OCI-LY7 (cell line): Measurements from ENCODE around the gene ANGPT4. TPM values are rescaled to one million over a fixed set of nuclear protein-coding genes. Genes with fewer than 3 reads are reported as not detected.

Experiments used
- BruUV-seq: library from RNA; stranded (reverse); fragments of 400-500 nt; replicated peaks from 2 replicates; lab custom pipeline; 2021; lab: Mats Ljungman, UMichigan
- CTCF ChIA-PET: fragments of 300-600 bp; sonication (Branson Sonifier 250); formaldehyde crosslinking; loops from one replicate; lab custom pipeline; 2022; ENCODE audit warnings: antibody characterized with exemption; ENCODE audit not compliant: unreplicated experiment; lab: Charles Lee
- POLR2A ChIA-PET: fragments of 300-600 bp; sonication (Branson Sonifier 250); formaldehyde crosslinking; loops from one replicate; lab custom pipeline; 2022; ENCODE audit warnings: antibody characterized with exemption; lab: Charles Lee
- DNase-seq: peaks from one replicate; pipeline ENCODE4 v3.0.0-alpha.2; 2015; ENCODE audit warnings: low spot score
- H2AFZ ChIP-seq: fragments of 200-600 bp; sonication (generic), shearing (Covaris generic); 2 replicates; pipeline ENCODE4 v1.6.1; 2014; ENCODE audit warnings: mild to moderate bottlenecking, antibody characterized with exemption, low read length, moderate library complexity
- H3K27ac ChIP-seq: fragments of 200-600 bp; sonication (generic); 2 replicates; pipeline ENCODE4 v1.5.1; 2014; ENCODE audit warnings: mixed run types, low read depth, mild to moderate bottlenecking, moderate library complexity, low read length, inconsistent platforms; ENCODE audit not compliant: poor library complexity, severe bottlenecking
- H3K36me3 ChIP-seq: fragments of 200-600 bp; sonication (generic); 2 replicates; pipeline ENCODE4 v1.6.1; 2014; ENCODE audit warnings: mild to moderate bottlenecking, antibody characterized with exemption, low read length, moderate library complexity, mixed read lengths; ENCODE audit not compliant: insufficient read depth
- H3K4me1 ChIP-seq: fragments of 200-600 bp; sonication (generic); 2 replicates; pipeline ENCODE4 v1.5.1; 2014; ENCODE audit warnings: mild to moderate bottlenecking, low read length; ENCODE audit not compliant: insufficient read depth, poor library complexity, severe bottlenecking
- H3K4me2 ChIP-seq: fragments of 200-600 bp; sonication (generic); 2 replicates; pipeline ENCODE4 v1.6.1; 2014; ENCODE audit warnings: mild to moderate bottlenecking, low read length
- H3K4me3 ChIP-seq: fragments of 200-600 bp; sonication (generic); 2 replicates; pipeline ENCODE4 v1.5.1; 2014; ENCODE audit warnings: mild to moderate bottlenecking, low read depth, low read length; ENCODE audit not compliant: poor library complexity, severe bottlenecking
- H3K79me2 ChIP-seq: fragments of 200-600 bp; sonication (generic); 2 replicates; pipeline ENCODE4 v1.6.1; 2016; ENCODE audit warnings: low read depth, mild to moderate bottlenecking, low read length, moderate library complexity, mixed read lengths; ENCODE audit not compliant: insufficient read depth
- H3K9me2 ChIP-seq: fragments of 200-600 bp; sonication (generic); 2 replicates; pipeline ENCODE4 v1.6.1; 2016; ENCODE audit warnings: mild to moderate bottlenecking, low read length, mixed read lengths; ENCODE audit not compliant: insufficient read depth
- H3K9me3 ChIP-seq: fragments of 200-600 bp; sonication (generic); 2 replicates; pipeline ENCODE4 v1.6.1; 2014; ENCODE audit warnings: mild to moderate bottlenecking, mixed run types, low read length, mixed read lengths
- H4K20me1 ChIP-seq: fragments of 200-600 bp; sonication (generic); 2 replicates; pipeline ENCODE4 v1.6.1; 2014; ENCODE audit warnings: mild to moderate bottlenecking, antibody characterized with exemption, low read length, moderate library complexity, mixed read lengths; ENCODE audit not compliant: insufficient read depth
- EZH2phosphoT487 ChIP-seq: fragments of 200-600 bp; sonication (generic); IDR thresholded peaks from 2 replicates; pipeline ENCODE4 v1.6.1; 2018; ENCODE audit warnings: low read depth, borderline replicate concordance, mild to moderate bottlenecking, mixed run types, antibody characterized with exemption, low read length, moderate library complexity, mixed read lengths
- intact Hi-C: fragments of 100-400 bp; cut with micrococcal nuclease; formaldehyde crosslinking; loops from one replicate; pipeline ENCODE4 v1.10.0; 2022; ENCODE audit not compliant: unreplicated experiment
- total RNA-seq, 2 experiments: library from RNA; depleted of rRNA in 1 of 2; stranded (reverse); fragments of >200 nt in 1 of 2; shearing (Covaris generic) in 1 of 2; gene quantifications; 2 replicates each; pipeline ENCODE4 v1.2.3, GENCODE V29; 2014 to 2022
- TF ChIP-seq, protein P1 (sequence below): fragments of 200-600 bp; sonication (generic); conservative IDR thresholded peaks from 2 replicates; pipeline ENCODE4 v1.5.1; 2014; ENCODE audit warnings: mild to moderate bottlenecking, antibody characterized with exemption, low read length, moderate library complexity, mixed read lengths

Gene ANGPT4
- total RNA-seq, 2 experiments from 2014 or later: not detected

GRCh38 chr20:833121-833449 lies 83.0 kb downstream of the ANGPT4 start:
- BruUV-seq: no TSS peak
- no peak for DNase-seq
- ChIA-PET POLR2A (interaction anchor here (0.5 to 4.9 kb wide), 13 partner anchors 11 to 640 kb away, joined by 3 to 40 read pairs (median 3); no protein-coding TSS in a partner anchor), CTCF (interaction anchor here (0.9 to 1.5 kb wide), 5 partner anchors 8 to 256 kb away, joined by 3 to 7 read pairs (median 3); no protein-coding TSS in a partner anchor)
- TF ChIP-seq, protein P1, sequence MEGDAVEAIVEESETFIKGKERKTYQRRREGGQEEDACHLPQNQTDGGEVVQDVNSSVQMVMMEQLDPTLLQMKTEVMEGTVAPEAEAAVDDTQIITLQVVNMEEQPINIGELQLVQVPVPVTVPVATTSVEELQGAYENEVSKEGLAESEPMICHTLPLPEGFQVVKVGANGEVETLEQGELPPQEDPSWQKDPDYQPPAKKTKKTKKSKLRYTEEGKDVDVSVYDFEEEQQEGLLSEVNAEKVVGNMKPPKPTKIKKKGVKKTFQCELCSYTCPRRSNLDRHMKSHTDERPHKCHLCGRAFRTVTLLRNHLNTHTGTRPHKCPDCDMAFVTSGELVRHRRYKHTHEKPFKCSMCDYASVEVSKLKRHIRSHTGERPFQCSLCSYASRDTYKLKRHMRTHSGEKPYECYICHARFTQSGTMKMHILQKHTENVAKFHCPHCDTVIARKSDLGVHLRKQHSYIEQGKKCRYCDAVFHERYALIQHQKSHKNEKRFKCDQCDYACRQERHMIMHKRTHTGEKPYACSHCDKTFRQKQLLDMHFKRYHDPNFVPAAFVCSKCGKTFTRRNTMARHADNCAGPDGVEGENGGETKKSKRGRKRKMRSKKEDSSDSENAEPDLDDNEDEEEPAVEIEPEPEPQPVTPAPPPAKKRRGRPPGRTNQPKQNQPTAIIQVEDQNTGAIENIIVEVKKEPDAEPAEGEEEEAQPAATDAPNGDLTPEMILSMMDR: no peak
- no peak for TF ChIP-seq EZH2phosphoT487
- H3K79me2 ChIP-seq: peaks cover 19% of the 10 kb centered on the region; the same call in 1 of the 2 replicates
- H3K4me1 ChIP-seq: peaks cover 34% of the 10 kb centered on the region
- no peaks in the 10 kb centered on the region for H3K9me3 ChIP-seq
- intact Hi-C loops: loop anchor here (1.0 to 10.0 kb wide), 2 partner anchors 11 to 178 kb away; partner anchors contain the start of gene SRXN1
- peak overlapping the region; percentile 84 for H3K4me3 ChIP-seq
- H3K36me3 ChIP-seq: no peaks in the 10 kb centered on the region
- peak overlapping the region; percentile 75 for H3K4me2 ChIP-seq
- no peaks in the 10 kb centered on the region for H4K20me1 ChIP-seq
- peak overlapping the region; percentile 83 for H2AFZ ChIP-seq
- H3K9me2 ChIP-seq: no peaks in the 10 kb centered on the region
- H3K27ac ChIP-seq: peak overlapping the region; percentile 49

GRCh38 chr20:831956-832355 lies 84.2 kb downstream of the ANGPT4 start:
- H4K20me1 ChIP-seq: no peaks in the 10 kb centered on the region
- no peak overlapping the region for H3K27ac ChIP-seq
- H3K9me3 ChIP-seq: no peaks in the 10 kb centered on the region
- H2AFZ ChIP-seq: no peak overlapping the region
- no peak for DNase-seq
- no peaks in the 10 kb centered on the region for H3K9me2 ChIP-seq
- ChIA-PET POLR2A (interaction anchor here (1.4 to 4.9 kb wide), 3 partner anchors 12 to 568 kb away, joined by 3 to 40 read pairs (median 31); no protein-coding TSS in a partner anchor), CTCF (interaction anchor here (0.7 kb wide), 1 partner anchor 15 kb away, joined by 4 read pairs; no protein-coding TSS in a partner anchor)
- no TSS peak for BruUV-seq
- H3K4me3 ChIP-seq: no peak overlapping the region
- intact Hi-C loops: loop anchor here (10.0 kb wide), 1 partner anchor 177 kb away; the partner anchor contains the start of gene SRXN1
- TF ChIP-seq, protein P1: no peak
- no peak for TF ChIP-seq EZH2phosphoT487
- peaks cover 29% of the 10 kb centered on the region for H3K4me1 ChIP-seq
- H3K79me2 ChIP-seq: peaks cover 19% of the 10 kb centered on the region; the same call in 1 of the 2 replicates
- H3K36me3 ChIP-seq: no peaks in the 10 kb centered on the region
- H3K4me2 ChIP-seq: no peak overlapping the region

- Histone ChIP-seq H3K27ac (no peak overlapping the region), H3K9me2 (no peaks in the 10 kb centered on the region), H3K4me3 (no peak overlapping the region), H3K4me2 (no peak overlapping the region), H4K20me1 (no peaks in the 10 kb centered on the region), H2AFZ (no peak overlapping the region), H3K4me1 (peaks cover 22% of the 10 kb centered on the region), H3K79me2 (peaks cover 13% of the 10 kb centered on the region; the same call in 1 of the 2 replicates), H3K9me3 (no peaks in the 10 kb centered on the region), H3K36me3 (no peaks in the 10 kb centered on the region)
- DNase-seq: no peak
- no TSS peak for BruUV-seq
- TF ChIP-seq, protein P1: no peak
- no peak for TF ChIP-seq EZH2phosphoT487
- CTCF ChIA-PET: no interaction called here
- POLR2A ChIA-PET: interaction anchor here (0.6 to 4.9 kb wide), 3 partner anchors 16 to 153 kb away, joined by 3 to 40 read pairs (median 5); no protein-coding TSS in a partner anchor
- intact Hi-C loops: loop anchor here (10.0 kb wide), 1 partner anchor 176 kb away; the partner anchor contains the start of gene SRXN1
Measured at GRCh38 chr20:831251-831650, 84.9 kb downstream of the ANGPT4 start.
